HG02623 (cell line): ENCODE results near the gene DMD.

Source experiments
- ATAC-seq: cut with Tn5 transposase; IDR thresholded peaks from one replicate; pipeline ENCODE4 v1.9.1; 2021; ENCODE audit warnings: moderate library complexity; ENCODE audit not compliant: unreplicated experiment

Gene DMD

DNA sequence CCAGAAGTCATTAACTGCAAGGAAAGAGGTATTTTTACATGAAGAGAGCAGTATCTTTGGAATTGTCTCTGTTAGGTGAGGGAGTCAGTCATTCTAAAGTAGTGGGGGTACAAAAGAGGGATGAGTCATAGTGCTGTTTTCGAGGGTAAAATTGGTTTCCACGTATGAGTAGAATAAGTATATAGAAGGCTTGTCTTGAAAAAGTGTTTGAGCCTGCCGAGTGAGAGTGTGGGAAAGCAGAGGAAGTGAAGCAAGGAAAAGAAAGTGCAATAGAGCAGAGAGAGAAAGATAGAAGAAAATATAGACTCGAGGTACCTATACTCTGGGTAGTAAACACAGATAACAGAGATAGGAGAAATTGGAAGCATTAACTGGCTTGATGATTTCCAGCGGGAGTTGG is 696.4 kb downstream of the DMD start:
- peak; percentile 95 for ATAC-seq

DNA sequence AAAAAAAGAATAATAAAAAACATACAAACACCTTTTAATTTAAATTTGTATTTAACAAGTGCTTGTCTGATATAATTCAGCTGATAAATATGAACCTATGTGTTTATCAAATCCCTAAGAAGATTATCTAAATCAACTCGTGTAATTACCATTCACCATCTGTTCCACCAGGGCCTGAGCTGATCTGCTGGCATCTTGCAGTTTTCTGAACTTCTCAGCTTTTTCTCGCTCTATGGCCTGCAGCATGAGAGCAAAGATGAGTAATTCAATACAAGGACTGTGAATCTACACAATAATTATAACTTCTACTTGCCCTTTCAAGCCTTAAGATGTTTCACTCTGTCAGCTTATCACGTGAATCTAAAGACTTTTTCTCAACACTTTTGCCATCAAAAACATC is 709.7 kb downstream of the DMD start:
- ATAC-seq = no peak

DNA sequence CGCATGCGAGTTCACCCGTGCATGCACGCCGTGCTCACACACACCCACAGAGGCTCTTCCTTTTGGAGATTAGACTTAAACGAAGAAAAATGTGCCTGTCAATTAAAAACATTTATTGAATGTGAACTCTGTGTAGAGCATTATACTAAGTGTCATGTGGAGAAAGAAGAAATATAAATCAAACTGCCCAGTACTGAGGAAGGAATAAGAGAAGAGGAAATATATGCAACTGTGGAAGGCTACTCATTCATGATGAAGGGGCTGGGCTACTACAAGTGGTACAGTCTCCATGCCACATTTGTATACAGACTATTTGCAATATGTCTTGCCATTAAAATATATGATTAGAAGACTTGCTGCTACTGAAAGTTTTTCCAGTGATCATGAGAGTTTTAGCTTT is 714.7 kb downstream of the DMD start:
- ATAC-seq = no peak

DNA sequence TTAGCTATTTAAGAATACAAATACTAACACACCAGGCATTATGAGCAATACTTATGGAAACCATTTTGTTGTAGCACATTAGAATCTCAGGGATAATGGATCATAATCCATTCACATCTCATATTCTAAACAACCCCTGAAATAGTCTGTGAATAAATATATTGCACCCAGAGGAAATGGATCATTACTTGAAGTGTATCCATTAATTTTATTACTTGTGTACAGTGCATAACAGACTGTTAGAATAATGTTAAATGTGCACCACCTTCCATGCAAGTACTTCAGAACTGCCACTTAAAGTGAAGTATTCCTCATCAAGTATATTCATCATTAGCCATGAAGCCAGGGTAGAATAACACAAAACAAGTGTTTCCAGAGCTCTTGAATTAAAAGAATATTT is 715.5 kb downstream of the DMD start:
- no peak for ATAC-seq

DNA sequence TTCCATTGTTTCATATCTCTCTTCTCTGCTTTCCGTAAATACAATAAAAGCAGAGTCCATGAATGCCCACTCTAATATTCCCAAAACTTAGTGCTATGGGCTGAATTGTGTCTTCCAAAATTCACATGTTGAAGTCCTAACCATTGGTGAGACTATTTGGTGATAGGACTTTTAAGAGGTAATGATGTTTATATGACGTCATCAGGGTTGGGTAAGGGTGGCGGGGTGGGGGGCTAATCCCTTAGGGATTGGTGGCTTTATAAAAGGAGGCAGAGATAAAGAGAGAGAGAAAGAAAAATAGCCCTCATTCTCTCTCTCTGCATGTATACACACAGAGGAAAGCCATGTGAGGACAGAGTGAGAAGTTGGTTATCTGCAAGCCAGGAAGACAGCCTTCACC is 722.2 kb downstream of the DMD start:
- no peak for ATAC-seq

DNA sequence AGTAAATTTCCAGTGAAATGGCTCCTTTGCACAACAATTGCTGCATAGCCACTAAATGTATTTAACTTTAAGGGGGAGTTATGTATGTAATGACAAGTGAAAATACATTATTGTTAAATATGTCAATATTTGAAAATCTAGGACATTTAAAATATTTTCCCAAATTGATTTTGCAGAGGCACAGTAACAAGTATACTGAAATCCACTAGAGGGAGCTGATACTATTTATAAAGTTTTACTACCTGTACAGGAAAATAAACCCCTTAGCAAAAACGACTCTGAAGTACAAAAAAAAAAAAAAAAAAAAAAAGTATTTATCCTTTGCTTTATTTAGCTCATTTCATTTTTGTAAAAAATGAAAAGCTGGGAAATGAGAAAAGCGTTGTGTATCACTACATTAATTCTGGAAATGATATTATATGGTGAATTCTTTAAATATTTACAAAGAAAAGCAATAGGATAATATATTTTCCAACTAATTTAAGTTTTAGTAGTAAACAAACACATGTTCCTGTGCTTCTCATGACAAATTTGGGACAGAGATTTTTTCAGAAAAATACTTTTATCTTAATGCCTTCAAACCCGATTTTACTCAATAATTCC is 727.7 kb downstream of the DMD start:
- no peak for ATAC-seq

DNA sequence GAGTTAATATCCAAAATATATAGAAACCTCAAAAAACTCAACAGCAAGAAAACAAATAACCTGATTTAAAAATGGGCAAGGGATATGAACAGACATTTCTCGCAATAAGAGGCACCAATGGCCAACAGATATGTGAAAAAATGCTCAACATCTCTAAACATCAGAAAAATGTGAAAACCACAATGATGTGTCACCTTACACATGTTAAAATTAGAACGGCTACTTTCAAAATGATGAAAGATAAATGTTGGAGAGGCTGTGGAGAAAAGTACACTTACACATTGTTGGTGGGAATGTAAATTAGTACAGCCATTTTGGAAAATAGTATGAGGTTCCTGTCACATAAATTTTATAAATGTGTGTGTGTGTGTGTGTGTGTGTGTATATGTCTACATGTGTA is 731.3 kb downstream of the DMD start:
- ATAC-seq = no peak

DNA sequence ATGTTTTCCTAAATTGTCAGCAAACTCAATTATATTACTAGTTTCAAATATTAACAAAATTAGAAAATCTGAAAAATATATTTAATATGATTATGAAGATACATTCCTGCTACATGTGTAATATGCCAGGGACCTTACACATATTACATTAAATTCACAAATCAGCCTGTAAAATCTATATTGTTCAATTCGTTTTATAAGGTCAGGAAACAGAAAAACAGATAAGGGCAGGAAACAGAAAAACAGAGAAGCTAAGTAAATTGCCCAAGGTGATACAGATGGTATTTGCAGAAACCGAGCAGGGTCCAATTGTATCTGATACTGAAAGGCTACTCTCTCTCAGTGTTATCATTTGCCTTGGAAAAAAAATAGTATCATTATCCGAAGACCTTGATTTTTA is 739.0 kb downstream of the DMD start:
- ATAC-seq = no peak

DNA sequence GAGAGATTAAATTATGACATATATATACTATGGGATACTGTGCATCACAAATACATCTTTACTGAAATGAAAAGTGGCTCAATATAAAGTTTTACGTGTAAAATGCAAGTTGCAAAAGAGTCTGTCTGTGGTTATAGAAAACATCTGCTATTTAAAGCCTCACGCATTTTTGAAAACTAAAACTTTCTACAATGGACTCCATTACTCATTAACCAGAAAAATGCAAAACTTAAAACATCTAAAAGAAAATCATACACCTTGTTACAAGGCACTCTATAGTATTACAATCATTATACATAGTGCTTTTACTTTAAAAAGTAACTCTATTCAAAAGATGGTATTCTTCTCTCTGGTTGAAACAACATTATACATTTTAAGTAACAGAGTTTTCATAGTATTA is 755.6 kb downstream of the DMD start:
- no peak for ATAC-seq

DNA sequence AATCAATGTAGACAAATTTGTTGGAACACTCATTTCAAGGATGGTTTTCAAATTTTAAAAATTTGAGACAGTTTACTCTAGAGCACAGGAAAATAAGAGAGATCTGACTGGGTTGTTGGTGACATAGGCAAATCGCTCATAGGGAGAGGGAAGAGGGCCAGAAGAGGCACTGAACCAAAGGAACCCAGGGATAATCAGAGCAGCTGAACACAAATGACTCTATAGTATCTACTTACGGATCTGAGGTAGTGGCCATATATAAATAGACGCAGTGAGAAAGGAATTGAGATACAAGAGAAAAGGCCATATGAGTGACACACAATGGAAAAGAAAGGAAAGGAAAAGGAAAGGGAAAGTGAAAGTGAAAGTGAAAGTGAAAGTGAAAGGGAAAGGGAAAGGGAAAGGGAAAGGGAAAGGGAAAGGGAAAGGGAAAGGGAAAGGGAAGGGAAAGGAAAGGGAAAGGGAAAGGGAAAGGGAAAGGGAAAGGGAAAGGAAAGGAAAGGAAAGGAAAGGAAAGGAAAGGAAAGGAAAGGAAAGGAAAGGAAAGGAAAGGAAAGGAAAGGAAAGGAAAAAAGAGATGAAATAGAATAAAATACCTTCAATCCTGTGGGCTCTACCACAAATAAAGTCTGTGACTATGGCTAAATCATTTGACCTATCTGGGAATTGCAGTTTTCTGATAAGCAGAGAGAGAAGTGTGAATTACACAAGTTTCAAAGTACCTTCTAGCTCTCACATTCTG is 759.2 kb downstream of the DMD start:
- ATAC-seq = no peak

DNA sequence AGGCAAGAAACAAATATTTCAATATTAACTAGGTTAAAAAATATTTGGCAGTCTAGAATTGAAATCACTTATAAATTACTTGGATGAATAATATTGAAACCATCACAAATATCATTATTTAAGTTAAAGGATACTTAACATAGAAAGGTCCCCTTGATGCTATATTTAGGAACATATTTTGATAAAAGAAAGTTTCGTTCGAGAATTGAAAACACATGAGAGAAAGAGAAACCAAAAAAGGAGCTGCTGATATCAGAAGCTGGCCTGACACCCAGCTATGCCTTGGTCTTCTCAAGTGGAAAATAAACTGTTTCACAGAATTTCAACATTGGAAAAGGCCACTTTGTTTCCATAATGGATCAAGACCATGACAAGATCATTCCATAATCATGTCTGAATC is 762.4 kb downstream of the DMD start:
- peak; percentile 51 for ATAC-seq

DNA sequence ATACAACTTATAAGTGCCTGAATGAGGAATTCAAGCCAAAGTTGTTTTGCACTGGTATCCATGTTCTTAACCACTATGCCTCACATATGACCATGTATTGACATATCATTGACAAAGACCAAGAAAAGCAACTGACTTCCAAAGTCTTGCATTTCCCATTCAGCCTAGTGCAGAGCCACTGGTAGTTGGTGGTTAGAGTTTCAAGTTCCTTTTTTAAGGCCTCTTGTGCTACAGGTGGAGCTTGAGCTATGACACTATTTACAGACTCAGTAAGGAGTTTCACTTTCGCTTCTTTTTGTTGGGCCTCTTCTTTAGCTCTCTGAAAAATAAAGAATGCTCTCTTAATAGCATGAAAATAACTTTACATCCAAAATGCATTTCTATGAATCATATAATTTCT is 763.0 kb downstream of the DMD start:
- ATAC-seq = peak; percentile 99

DNA sequence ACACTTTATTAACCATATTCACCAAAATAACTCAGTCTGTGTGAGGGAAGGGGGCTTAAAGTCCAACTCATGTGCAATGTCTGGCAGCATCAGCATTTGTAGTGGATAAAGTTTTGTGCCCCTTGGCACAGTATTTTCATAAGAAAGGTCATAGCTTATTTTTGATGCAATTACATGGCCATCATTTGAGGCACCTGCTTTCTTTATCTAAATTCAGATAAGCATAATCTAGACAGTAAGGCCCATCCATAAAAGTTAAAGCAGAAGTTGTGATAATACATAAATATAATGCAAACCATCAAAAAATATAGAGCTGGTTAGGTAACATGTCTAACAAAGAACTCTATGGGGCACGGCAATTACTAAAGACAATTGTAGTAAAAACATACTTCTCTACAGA is 763.7 kb downstream of the DMD start:
- no peak for ATAC-seq

DNA sequence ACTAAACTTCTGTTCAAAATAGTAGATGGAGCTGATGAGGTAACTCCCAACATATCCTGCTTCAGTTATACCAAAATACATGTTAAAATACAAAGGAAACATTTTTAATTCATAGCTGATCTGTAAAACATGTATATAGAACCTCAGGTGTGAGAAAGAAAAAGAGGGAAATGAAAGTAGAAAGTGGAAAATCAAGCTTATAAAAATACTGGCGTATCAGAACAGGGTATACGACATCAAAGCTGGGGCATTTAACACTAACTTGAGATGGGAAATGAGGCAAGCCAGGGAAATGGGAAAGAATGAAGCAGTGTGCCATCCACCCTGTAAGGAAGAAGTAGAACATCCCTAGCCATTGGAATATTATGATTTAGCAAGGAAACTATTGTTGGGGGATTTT is 767.5 kb downstream of the DMD start:
- ATAC-seq = no peak

DNA sequence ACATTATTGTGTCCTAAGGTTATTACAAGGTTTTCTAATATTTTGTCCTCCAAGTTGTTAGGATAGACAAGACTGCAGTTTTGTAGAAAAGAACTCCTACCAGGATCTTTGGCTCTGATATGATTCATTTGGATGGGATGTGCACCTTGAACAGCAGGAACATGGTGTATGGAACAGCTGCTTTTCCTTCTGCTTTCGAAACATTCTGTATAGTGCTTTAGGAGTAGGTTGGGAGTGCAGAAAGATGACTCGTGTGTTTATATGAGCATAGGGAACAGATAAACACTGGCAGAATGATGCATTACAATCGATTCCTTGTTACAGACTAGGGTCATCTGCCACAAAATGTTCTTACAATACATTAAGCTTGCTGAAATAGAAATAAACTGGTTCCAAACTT is 790.1 kb downstream of the DMD start:
- no peak for ATAC-seq

DNA sequence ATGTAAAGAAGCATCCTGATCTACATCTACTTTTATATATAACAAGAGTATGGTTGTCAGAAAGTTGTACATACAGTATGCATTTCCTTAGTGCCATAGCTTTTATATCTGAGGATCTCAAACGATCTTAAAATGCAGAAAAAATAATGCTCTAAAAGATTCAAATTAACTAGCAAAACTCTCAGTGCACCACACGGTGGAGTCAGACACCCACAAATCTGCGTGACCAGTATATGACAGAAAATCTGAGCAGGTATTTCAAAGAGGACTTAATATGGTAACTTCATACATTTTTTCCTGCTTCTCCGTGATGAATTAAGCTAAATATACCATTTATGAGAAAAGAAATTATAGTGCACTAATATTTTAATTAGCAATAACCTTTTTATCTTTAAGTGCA is 803.0 kb downstream of the DMD start:
- peak; percentile 72 for ATAC-seq

DNA sequence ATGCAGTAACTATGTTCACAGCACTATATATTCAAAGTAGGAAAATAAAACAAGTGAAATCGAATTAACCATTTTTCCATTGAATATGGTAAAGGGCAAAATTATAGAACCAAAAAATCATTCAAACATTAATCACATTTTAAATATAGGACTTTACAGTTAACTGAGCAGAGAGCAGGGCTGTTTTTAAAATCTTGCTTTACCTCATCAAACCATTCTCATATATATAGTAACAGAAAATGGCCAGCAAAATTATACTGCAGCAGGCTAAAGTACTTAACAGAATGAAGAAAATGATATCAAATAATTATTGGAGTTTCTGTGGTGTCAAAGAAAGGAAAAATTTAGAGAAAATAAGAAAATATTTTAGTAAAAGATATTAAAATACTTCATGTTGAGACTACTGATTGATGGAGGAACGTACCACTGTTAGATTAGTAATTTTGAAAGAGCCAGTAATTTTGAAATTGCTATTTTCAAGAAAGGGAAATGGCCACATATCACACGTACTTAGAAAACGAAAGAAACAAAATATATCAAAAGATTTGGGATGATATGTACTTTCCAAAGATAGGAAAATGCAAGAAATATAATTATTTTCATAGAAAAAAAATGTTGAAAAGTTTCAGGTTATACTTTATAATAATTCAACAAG is 813.7 kb downstream of the DMD start:
- peak; percentile 84 for ATAC-seq

DNA sequence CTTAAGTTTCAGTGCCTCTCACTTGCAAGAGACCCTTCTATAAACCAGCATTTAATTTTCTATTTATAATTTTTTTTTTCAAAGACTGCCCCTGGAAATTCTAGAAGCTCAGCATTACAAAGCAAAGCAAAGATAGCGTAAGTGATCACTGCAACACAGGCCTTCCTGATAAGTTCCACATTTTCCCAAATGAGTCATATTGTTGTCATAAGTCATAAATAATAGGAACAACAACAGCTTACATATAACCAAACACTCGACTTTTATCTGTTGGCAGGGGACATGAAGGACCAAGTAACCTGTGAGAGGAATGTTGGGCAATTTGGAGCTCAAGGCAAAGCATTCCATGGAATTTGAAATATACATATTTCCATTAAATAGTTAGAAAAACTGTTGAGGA is 815.5 kb downstream of the DMD start:
- ATAC-seq = no peak

DNA sequence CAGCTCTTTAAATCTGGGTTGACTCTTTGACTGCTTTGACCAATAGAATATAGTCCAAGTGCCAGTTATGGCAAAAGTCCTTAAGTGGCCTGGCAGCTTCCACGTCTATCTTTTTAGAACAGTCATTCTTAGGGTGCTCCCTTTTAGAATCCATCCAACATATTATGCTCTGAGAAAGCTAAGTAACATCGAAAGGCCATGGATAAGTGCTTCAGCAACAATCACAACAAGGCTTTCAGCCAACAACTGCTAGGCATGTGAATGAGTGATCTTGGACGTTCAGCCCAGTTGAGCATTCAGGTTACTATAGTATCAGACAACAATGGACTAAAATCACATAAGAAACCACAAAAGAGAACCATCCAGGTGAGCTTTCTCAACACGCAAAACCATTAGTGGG is 818.7 kb downstream of the DMD start:
- no peak for ATAC-seq

DNA sequence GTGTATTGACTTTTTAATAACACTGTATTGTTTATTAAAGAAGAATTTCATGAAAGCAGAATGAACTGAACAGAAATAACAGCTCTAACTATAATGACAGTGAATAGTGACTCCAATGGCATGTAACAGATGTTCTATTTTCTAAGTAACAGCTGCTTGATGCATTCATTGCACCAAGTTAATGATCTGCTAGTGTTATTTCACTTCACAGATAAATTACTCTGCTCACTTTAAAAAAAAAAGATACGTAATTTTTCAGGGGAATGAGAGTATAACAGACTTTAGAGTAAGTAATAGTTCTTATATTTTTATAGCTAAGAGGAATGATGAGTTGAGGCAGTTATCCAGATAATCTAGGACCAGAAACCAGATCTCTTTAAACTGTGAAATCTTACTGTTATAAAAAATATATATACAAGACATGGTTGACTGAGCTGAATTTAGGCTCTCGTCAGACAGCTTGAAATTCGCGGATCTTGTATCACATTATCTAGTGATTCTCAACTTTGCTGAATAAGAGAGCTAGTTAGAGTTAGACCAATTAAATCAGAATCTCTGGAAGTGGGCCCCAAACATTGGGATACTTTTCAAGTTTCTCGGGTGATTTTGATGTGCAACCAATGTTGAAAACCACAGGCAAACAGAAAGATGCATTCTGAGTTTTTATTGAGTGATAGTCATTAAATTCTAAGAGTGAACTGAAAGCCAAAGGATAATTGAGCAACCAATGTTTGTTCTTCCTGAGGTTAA is 840.7 kb downstream of the DMD start:
- ATAC-seq = no peak

DNA sequence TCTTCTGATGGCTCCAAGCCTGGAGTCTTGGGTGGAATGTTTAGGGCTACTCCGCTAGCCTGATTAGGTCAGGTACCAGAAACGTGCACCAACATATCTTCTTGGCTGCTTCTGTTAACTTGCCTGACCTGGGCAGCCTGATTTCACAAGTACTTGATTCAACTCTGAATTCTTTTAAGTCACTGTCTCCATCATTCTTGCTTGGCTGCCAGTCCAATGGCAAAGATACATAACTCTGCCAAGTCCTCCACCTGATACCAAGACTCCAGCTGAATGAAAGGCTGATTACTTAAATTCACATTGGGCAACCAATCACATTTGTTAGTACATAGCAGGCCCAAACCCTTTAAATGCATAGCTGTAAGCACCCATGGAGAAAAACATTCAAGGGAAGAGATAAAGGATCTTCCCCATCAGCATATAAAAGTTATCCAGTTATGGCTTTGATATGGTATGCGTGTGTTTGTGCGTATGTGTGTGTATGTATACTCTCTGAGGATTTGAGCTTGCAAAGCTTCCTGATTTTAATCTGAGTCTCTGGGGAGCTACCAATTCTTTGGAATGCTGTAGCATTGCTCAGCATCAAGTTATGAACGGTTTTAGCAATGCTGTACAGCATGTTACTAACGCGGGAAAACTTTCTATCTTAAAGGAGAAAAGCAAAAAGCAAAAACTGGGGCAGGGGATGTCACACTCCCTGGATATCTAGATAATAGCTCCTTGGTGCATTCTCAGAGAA is 917.2 kb downstream of the DMD start:
- ATAC-seq = no peak
